Endodermal cell (in vitro differentiated cells): Measurements from ENCODE around the gene RIN3. TPM values are rescaled to one million over a fixed set of nuclear protein-coding genes. Genes with fewer than 3 reads are reported as not detected.

Experiments used
- DNase-seq: peaks from one replicate; pipeline ENCODE4 v3.0.0-alpha.2; 2017
- H3K27ac ChIP-seq: 2 replicates; pipeline ENCODE4 v1.5.1; 2013; ENCODE audit warnings: mild to moderate bottlenecking, low read depth, low read length, moderate library complexity
- H3K27me3 ChIP-seq: 2 replicates; pipeline ENCODE4 v1.6.1; 2013; ENCODE audit warnings: mild to moderate bottlenecking, low read length, moderate library complexity; ENCODE audit not compliant: insufficient read depth, control insufficient read depth, poor library complexity, severe bottlenecking
- H3K36me3 ChIP-seq: 2 replicates; pipeline ENCODE4 v1.7.0; 2013; ENCODE audit warnings: mild to moderate bottlenecking, low read length, moderate library complexity; ENCODE audit not compliant: control insufficient read depth, insufficient read depth
- H3K4me1 ChIP-seq: one replicate; pipeline ENCODE4 v1.7.0; 2013; ENCODE audit warnings: low read length; ENCODE audit not compliant: control insufficient read depth, insufficient read depth
- H3K4me3 ChIP-seq: 2 replicates; pipeline ENCODE4 v1.5.1; 2013; ENCODE audit warnings: mild to moderate bottlenecking, low read length, moderate library complexity
- H3K9ac ChIP-seq: 2 replicates; pipeline ENCODE4 v1.6.1; 2013; ENCODE audit warnings: mild to moderate bottlenecking, low read length, moderate library complexity; ENCODE audit not compliant: poor library complexity, severe bottlenecking; ENCODE audit errors: extremely low read depth
- H3K9me3 ChIP-seq: 2 replicates; pipeline ENCODE4 v1.6.1; 2013; ENCODE audit warnings: mild to moderate bottlenecking, low read length, moderate library complexity; ENCODE audit not compliant: control insufficient read depth
- H3K27ac Mint-ChIP-seq: 2 replicates; pipeline ENCODE4 v1.8.0; 2020; ENCODE audit warnings: mixed read lengths
- H3K27me3 Mint-ChIP-seq: 2 replicates; pipeline ENCODE4 v1.8.0; 2021; ENCODE audit warnings: mild to moderate bottlenecking, mixed read lengths; ENCODE audit not compliant: insufficient read depth
- H3K36me3 Mint-ChIP-seq: 2 replicates; pipeline ENCODE4 v1.8.0; 2020; ENCODE audit warnings: low read depth, mixed read lengths
- H3K4me1 Mint-ChIP-seq: 2 replicates; pipeline ENCODE4 v1.8.0; 2020; ENCODE audit warnings: mixed read lengths
- H3K4me3 Mint-ChIP-seq: 2 replicates; pipeline ENCODE4 v1.8.0; 2020; ENCODE audit warnings: mild to moderate bottlenecking, moderate library complexity, mixed read lengths
- H3K9me3 Mint-ChIP-seq: 2 replicates; pipeline ENCODE4 v1.8.0; 2020; ENCODE audit warnings: mild to moderate bottlenecking, mixed read lengths
- WGBS, 2 experiments: methylation state at CpG; one replicate each; pipeline versions ENCODE4 v1.1.5 to v1.1.7; 2013; ENCODE audit warnings: missing lambda C conversion rate in 2 of 2, mixed read lengths in 1 of 2; ENCODE audit not compliant: insufficient coverage in 1 of 2, insufficient read length in 1 of 2; 5-methylcytosine and 5-hydroxymethylcytosine counted together
- total RNA-seq, 2 donors: library from RNA; stranded (reverse); fragmentation: NEBNext Ultra II Directional in 1 of 2; extraction: Animal tissue kit (Norgen Biotek cat#: 25700) in 1 of 2; gene quantifications; 2 replicates in 1 of 2; 3 replicates in 1 of 2; pipeline ENCODE4 v1.2.1, GENCODE V29; 2021
- TF ChIP-seq, protein P1 (sequence below): fragments of 200-600 bp; sonication (generic); conservative IDR thresholded peaks from 2 replicates; pipeline ENCODE4 v1.5.0; 2021; ENCODE audit warnings: antibody characterized with exemption, mild to moderate bottlenecking

Gene RIN3
- total RNA-seq, 2 donors from 2014 or later: 5.2 to 6.0 TPM

DNA sequence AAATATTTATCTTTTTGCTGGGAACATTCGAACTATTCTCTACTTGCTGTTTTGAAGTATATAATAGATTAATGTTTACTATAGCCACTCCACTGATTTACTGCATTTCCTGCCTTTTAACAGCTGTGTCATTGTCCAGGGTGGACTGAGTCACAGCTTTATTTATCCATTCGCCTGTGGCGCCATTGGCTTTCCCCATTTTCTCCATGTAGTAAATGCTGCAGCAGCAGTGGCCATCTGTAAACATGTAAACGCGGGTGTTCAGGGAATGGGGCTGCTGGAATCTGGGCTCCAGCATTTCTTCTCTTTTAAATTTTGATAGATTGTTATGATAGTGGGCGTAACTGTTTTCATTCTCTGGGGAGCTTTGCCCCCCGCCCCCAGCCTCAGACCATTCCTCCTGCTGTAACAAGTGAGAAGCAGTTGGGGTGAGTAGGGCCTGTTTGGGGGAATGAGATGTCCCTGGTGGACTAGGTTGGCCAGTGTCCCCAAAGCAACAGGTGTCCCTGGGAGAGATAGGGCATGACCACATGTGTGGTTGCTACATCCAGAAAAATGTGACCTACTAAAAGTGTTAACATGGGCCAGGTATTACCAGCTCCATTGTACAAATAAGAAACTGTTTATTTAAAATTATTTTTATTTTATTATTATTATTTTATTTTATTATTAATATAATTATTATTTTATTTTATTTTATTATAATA is 32.9 kb downstream of the RIN3 start:
- H3K36me3 Mint-ChIP-seq: no peaks in the 10 kb centered on the region
- no peaks in the 10 kb centered on the region for H3K36me3 ChIP-seq
- H3K27ac ChIP-seq: no peak overlapping the region
- no peak for DNase-seq
- no peak overlapping the region for H3K4me3 ChIP-seq
- TF ChIP-seq, protein P1, sequence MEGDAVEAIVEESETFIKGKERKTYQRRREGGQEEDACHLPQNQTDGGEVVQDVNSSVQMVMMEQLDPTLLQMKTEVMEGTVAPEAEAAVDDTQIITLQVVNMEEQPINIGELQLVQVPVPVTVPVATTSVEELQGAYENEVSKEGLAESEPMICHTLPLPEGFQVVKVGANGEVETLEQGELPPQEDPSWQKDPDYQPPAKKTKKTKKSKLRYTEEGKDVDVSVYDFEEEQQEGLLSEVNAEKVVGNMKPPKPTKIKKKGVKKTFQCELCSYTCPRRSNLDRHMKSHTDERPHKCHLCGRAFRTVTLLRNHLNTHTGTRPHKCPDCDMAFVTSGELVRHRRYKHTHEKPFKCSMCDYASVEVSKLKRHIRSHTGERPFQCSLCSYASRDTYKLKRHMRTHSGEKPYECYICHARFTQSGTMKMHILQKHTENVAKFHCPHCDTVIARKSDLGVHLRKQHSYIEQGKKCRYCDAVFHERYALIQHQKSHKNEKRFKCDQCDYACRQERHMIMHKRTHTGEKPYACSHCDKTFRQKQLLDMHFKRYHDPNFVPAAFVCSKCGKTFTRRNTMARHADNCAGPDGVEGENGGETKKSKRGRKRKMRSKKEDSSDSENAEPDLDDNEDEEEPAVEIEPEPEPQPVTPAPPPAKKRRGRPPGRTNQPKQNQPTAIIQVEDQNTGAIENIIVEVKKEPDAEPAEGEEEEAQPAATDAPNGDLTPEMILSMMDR: peak; percentile 29
- no peaks in the 10 kb centered on the region for H3K9me3 Mint-ChIP-seq
- no peaks in the 10 kb centered on the region for H3K4me1 Mint-ChIP-seq
- H3K9me3 ChIP-seq: no peaks in the 10 kb centered on the region
- no peak overlapping the region for H3K4me3 Mint-ChIP-seq
- no peaks in the 10 kb centered on the region for H3K27me3 Mint-ChIP-seq
- H3K9ac ChIP-seq: no peak overlapping the region
- H3K27me3 ChIP-seq: no peaks in the 10 kb centered on the region
- H3K27ac Mint-ChIP-seq: peak overlapping the region; percentile 8
- no peaks in the 10 kb centered on the region for H3K4me1 ChIP-seq
- 90 to 92% methylated on average over 4 to 5 of the region's 7 CpGs for WGBS, 2 experiments

DNA sequence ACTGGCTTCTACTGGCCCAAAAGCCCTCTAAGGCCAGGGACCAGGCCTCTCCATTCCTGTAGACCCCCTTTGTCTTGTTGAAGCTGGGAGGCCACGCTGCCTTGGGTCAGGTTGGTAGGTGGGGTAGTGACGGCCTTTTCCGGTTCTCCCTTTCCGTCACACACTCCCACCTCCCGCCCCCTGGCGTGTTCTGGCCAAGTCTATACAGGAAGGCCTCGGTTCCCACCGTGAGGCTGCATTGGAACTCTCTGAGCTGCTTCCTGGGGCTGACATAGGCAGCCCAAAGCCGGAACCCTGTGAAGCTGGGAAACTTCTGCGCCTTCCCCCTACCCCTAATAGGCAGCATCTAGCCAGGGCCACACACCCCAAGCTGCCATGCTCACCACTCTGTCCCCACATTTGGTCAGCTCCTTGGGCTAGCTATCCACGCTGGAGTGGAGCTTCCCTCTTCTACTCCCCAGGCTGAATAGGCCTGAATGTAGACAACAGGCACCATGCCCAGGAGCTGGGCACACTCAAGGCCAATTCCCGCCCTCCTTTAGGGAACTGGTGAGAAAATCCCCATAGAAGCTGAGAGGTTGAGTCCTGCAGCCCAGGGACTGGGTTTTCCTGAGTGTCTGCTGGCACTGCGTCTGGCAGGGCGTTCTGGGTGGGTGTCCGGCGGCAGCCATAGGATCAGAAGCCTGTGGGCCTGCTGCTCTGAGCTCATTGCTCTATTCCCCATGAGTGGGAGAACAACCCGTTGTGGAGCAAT is 35.7 kb downstream of the RIN3 start:
- DNase-seq: no peak
- no peaks in the 10 kb centered on the region for H3K4me1 Mint-ChIP-seq
- Histone ChIP-seq H3K27ac (no peak overlapping the region), H3K4me1 (no peaks in the 10 kb centered on the region), H3K9me3 (no peaks in the 10 kb centered on the region), H3K9ac (no peak overlapping the region), H3K4me3 (no peak overlapping the region), H3K27me3 (no peaks in the 10 kb centered on the region), H3K36me3 (no peaks in the 10 kb centered on the region)
- H3K36me3 Mint-ChIP-seq: no peaks in the 10 kb centered on the region
- H3K27ac Mint-ChIP-seq: no peak overlapping the region
- TF ChIP-seq, protein P1: no peak
- H3K27me3 Mint-ChIP-seq: no peaks in the 10 kb centered on the region
- no peak overlapping the region for H3K4me3 Mint-ChIP-seq
- H3K9me3 Mint-ChIP-seq: no peaks in the 10 kb centered on the region
- WGBS, 2 experiments: 69 to 86% methylated on average over 5 to 17 of the region's 17 CpGs

DNA sequence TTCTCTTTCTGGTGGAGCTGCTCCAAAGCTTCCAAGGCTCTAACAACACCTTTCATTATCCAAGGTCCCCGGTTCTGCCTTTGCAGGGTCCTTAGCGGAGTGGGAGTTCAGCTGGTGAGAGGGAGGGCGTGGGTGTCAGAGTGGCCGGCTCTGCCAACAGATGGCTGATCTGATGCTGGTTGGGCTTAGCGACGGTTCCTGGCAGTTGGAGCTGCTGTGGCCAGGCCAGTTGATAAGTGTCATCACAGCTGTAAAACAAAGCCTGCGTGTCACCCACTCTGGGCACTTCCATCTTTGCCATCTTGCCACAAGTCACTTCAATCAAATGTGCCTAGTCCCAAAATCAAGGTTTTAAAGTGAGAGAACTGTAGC is 36.3 kb downstream of the RIN3 start:
- no peaks in the 10 kb centered on the region for H3K4me1 Mint-ChIP-seq
- Histone ChIP-seq H3K27me3 (no peaks in the 10 kb centered on the region), H3K9me3 (no peaks in the 10 kb centered on the region), H3K36me3 (no peaks in the 10 kb centered on the region), H3K4me1 (no peaks in the 10 kb centered on the region), H3K4me3 (no peak overlapping the region), H3K27ac (no peak overlapping the region), H3K9ac (no peak overlapping the region)
- H3K27ac Mint-ChIP-seq: no peak overlapping the region
- no peak for DNase-seq
- H3K36me3 Mint-ChIP-seq: no peaks in the 10 kb centered on the region
- H3K27me3 Mint-ChIP-seq: no peaks in the 10 kb centered on the region
- no peak overlapping the region for H3K4me3 Mint-ChIP-seq
- TF ChIP-seq, protein P1: no peak
- WGBS, 2 experiments: 94 to 97% methylated on average over 5 to 7 of the region's 7 CpGs
- H3K9me3 Mint-ChIP-seq: no peaks in the 10 kb centered on the region
